ENCODE measurements around the gene DPP4. TPM values are rescaled to one million over a fixed set of nuclear protein-coding genes. Genes with fewer than 3 reads are reported as not detected.

Gene DPP4
- total and polyA plus RNA-seq, 2 of the 4 experiments (the other 2 are of a cell fraction), result 13.2 to 19.0 TPM

- dilution Hi-C loops (cut with HindIII; ENCODE audit: low sequenced_read_pairs, unreplicated experiment) (no loop called here), in situ Hi-C loops (cut with MboI; ENCODE audit: low sequenced_read_pairs) (no loop called here), intact Hi-C loops (cut with micrococcal nuclease) (no loop called here)
- no peak overlapping the region for H3K4ac ChIP-seq (ENCODE audit: low read depth, low read length)
- ATAC-seq (ENCODE audit: low read depth), result peak; percentile 73
- no peak overlapping the region for H2BK20ac ChIP-seq (ENCODE audit: low read depth, low read length)
- H3K56ac ChIP-seq (ENCODE audit: extremely low read depth, insufficient read depth, low read length), result no peak overlapping the region
- no peak overlapping the region for H4K5ac ChIP-seq (ENCODE audit: low read depth, low read length)
- no peak overlapping the region for H3K23ac ChIP-seq (ENCODE audit: low read depth, low read length)
- peak; percentile 25 for DNase-seq
- H2AK9ac ChIP-seq (replicated peaks; ENCODE audit: low read depth, low read length, poor library complexity), result no peak overlapping the region
- ChIA-PET CTCF (no interaction called here), POLR2A (ENCODE audit: unreplicated experiment) (no interaction called here)
- no peaks in the 10 kb centered on the region for H3K27me3 ChIP-seq (ENCODE audit: control insufficient read depth, insufficient read depth, low read length)
- H3K36me3 ChIP-seq (ENCODE audit: control insufficient read depth, insufficient read depth, low read length), result no peaks in the 10 kb centered on the region
- no peak overlapping the region for H3K18ac ChIP-seq (ENCODE audit: low read depth, low read length)
- no peak overlapping the region for H2BK15ac ChIP-seq (ENCODE audit: low read depth, low read length)
- no peak overlapping the region for H3K4me3 ChIP-seq (ENCODE audit: insufficient read depth, low read depth, low read length)
- H2AK5ac ChIP-seq (ENCODE audit: low read depth, low read length), result no peak overlapping the region
- WGBS, 2 experiments (ENCODE audit: extremely low coverage in 2 of 2, insufficient read length in 1 of 2), result no CpG with 5 or more reads among the region's 3 CpGs
- no peaks in the 10 kb centered on the region for H3K9me3 ChIP-seq (ENCODE audit: control insufficient read depth, insufficient read depth, low read length)
- no peak overlapping the region for H2BK5ac ChIP-seq (ENCODE audit: low read depth, low read length, poor library complexity, severe bottlenecking)
- no peak overlapping the region for H3K27ac ChIP-seq (ENCODE audit: insufficient read depth, low read length)
- TF ChIP-seq USF2 (IDR thresholded peaks at IDR 0.05; ENCODE audit: low read depth, low read length), result peak; percentile 85
- no peak for TF ChIP-seq FOS (IDR thresholded peaks at IDR 0.05; ENCODE audit: low read depth, low read length)
- TF ChIP-seq CEBPB (IDR thresholded peaks at IDR 0.05; ENCODE audit: low read depth, low read length), result peak; percentile 9; the same call in 1 of the 2 replicates
- no peak overlapping the region for H3K14ac ChIP-seq (replicated peaks; ENCODE audit: low read depth, low read length)
- no peak overlapping the region for H2BK120ac ChIP-seq (ENCODE audit: low read depth, low read length)
- H3K9ac ChIP-seq (ENCODE audit: low read depth, low read length), result no peak overlapping the region
- H3K4me2 ChIP-seq (ENCODE audit: low read depth, low read length), result no peak overlapping the region
- H4K8ac ChIP-seq (ENCODE audit: low read depth in 2 of 2, low read length in 2 of 2), result no peak overlapping the region
- H4K91ac ChIP-seq (ENCODE audit: insufficient read depth, low read depth, low read length), result no peak overlapping the region
- H2AFZ ChIP-seq (replicated peaks; ENCODE audit: low read length, poor library complexity), result no peak overlapping the region
- BruUV-seq (replicated peaks), result no TSS peak
- no peaks in the 10 kb centered on the region for H3K4me1 ChIP-seq (ENCODE audit: control insufficient read depth, insufficient read depth, low read length)
- H4K20me1 ChIP-seq (ENCODE audit: insufficient read depth, low read length), result no peaks in the 10 kb centered on the region
- H3K9me1 ChIP-seq (ENCODE audit: insufficient read depth, low read length), result peaks cover 5% of the 10 kb centered on the region; the same call in 1 of the 2 replicates
- no peaks in the 10 kb centered on the region for H3K79me1 ChIP-seq (ENCODE audit: low read depth in 1 of 2, low read length in 2 of 2)
Measured at GRCh38 chr2:162106146-162106551, 32.1 kb upstream of the DPP4 start.
